CD14-positive monocyte (primary cell): Measurements from ENCODE around the gene GDF10. TPM values are rescaled to one million over a fixed set of nuclear protein-coding genes. Genes with fewer than 3 reads are reported as not detected.

Experiments used
- DNase-seq, 3 donors: peaks; one replicate each; pipeline ENCODE4 v3.0.0-alpha.2; 2011 to 2022
- H2AFZ ChIP-seq: 2 replicates; pipeline ENCODE4 v1.6.0; 2012; ENCODE audit warnings: mild to moderate bottlenecking, low read depth, low read length, inconsistent platforms; ENCODE audit not compliant: insufficient read depth, poor library complexity, severe bottlenecking
- H3K27ac ChIP-seq, 2 donors: 1 replicate in 1 of 2; 2 replicates in 1 of 2; pipeline ENCODE4 v1.5.1; 2012 to 2013; ENCODE audit warnings: low read length in 2 of 2, control low read depth in 1 of 2, inconsistent platforms in 1 of 2, low read depth in 1 of 2, mild to moderate bottlenecking in 1 of 2
- H3K27me3 ChIP-seq, 2 donors: one replicate each; pipeline versions ENCODE4 v1.6.0 to v1.6.1; 2011 to 2013; ENCODE audit warnings: low read length in 2 of 2; ENCODE audit not compliant: control insufficient read depth in 2 of 2, insufficient read depth in 2 of 2
- H3K36me3 ChIP-seq, 2 donors: replicated peaks in 1 of 2; 1 replicate in 1 of 2; 2 replicates in 1 of 2; pipeline versions ENCODE4 v1.5.1 to v1.6.1; 2012 to 2013; ENCODE audit warnings: low read length in 2 of 2, control low read depth in 1 of 2, inconsistent platforms in 1 of 2, mild to moderate bottlenecking in 1 of 2; ENCODE audit not compliant: insufficient read depth in 2 of 2, control insufficient read depth in 1 of 2
- H3K4me1 ChIP-seq, 2 donors: 1 replicate in 1 of 2; 2 replicates in 1 of 2; pipeline versions ENCODE4 v1.5.1 to v1.6.1; 2012 to 2013; ENCODE audit warnings: low read length in 2 of 2, control low read depth in 1 of 2, inconsistent platforms in 1 of 2, mild to moderate bottlenecking in 1 of 2, moderate library complexity in 1 of 2; ENCODE audit not compliant: insufficient read depth in 2 of 2, control insufficient read depth in 1 of 2
- H3K4me2 ChIP-seq: replicated peaks from 2 replicates; pipeline ENCODE3; 2012; ENCODE audit warnings: low read length, moderate library complexity, mild to moderate bottlenecking; ENCODE audit not compliant: poor library complexity, severe bottlenecking; ENCODE audit errors: extremely low read depth
- H3K4me3 ChIP-seq, 3 experiments: fragments of 200-600 bp in 1 of 3; sonication (generic) in 1 of 3; replicated peaks in 1 of 3; 1 replicate in 2 of 3; 2 replicates in 1 of 3; pipeline ENCODE4 v1.5.1; 2011 to 2013; ENCODE audit warnings: low read length in 3 of 3, mild to moderate bottlenecking in 3 of 3, control low read depth in 2 of 3, low read depth in 2 of 3, inconsistent platforms in 1 of 3, moderate library complexity in 1 of 3
- H3K79me2 ChIP-seq: 2 replicates; pipeline ENCODE4 v1.6.0; 2012; ENCODE audit warnings: mild to moderate bottlenecking, control low read depth, inconsistent platforms, low read length, moderate library complexity; ENCODE audit not compliant: insufficient read depth
- H3K9ac ChIP-seq: 2 replicates; pipeline ENCODE4 v1.6.0; 2017; ENCODE audit warnings: low read length, mild to moderate bottlenecking; ENCODE audit not compliant: insufficient read depth, poor library complexity, severe bottlenecking
- H3K9me3 ChIP-seq, 2 donors: replicated peaks in 1 of 2; 1 replicate in 1 of 2; 2 replicates in 1 of 2; pipeline versions ENCODE4 v1.5.1 to v1.6.1; 2012 to 2013; ENCODE audit warnings: low read length in 2 of 2, control low read depth in 1 of 2; ENCODE audit not compliant: control insufficient read depth in 1 of 2, insufficient read depth in 1 of 2
- H4K20me1 ChIP-seq: 2 replicates; pipeline ENCODE4 v1.6.0; 2012; ENCODE audit warnings: mild to moderate bottlenecking, low read length, control low read depth, moderate library complexity; ENCODE audit not compliant: insufficient read depth
- H3K27ac Mint-ChIP-seq, 7 donors: one replicate each; pipeline ENCODE4 v1.8.0; 2020; ENCODE audit warnings: mild to moderate bottlenecking in 7 of 7, mixed read lengths in 7 of 7, moderate library complexity in 6 of 7, inconsistent platforms in 2 of 7
- H3K27me3 Mint-ChIP-seq, 3 donors: one replicate each; pipeline ENCODE4 v1.8.0; 2021 to 2022; ENCODE audit warnings: low read depth in 3 of 3, mild to moderate bottlenecking in 3 of 3, mixed read lengths in 3 of 3, moderate library complexity in 3 of 3, inconsistent platforms in 1 of 3
- H3K36me3 Mint-ChIP-seq, 2 donors: one replicate each; pipeline ENCODE4 v1.8.0; 2020; ENCODE audit warnings: mixed read lengths in 2 of 2, inconsistent platforms in 1 of 2, mild to moderate bottlenecking in 1 of 2
- H3K4me1 Mint-ChIP-seq: one replicate; pipeline ENCODE4 v1.8.0; 2020; ENCODE audit warnings: mild to moderate bottlenecking, mixed read lengths
- H3K4me3 Mint-ChIP-seq, 2 donors: one replicate each; pipeline ENCODE4 v1.8.0; 2020; ENCODE audit warnings: mild to moderate bottlenecking in 2 of 2, mixed read lengths in 2 of 2, moderate library complexity in 1 of 2
- H3K9me3 Mint-ChIP-seq, 7 donors: one replicate each; pipeline ENCODE4 v1.8.0; 2020 to 2022; ENCODE audit warnings: mixed read lengths in 7 of 7, mild to moderate bottlenecking in 6 of 7, moderate library complexity in 6 of 7, inconsistent platforms in 2 of 7
- CTCF ChIP-seq: fragments of 200-600 bp; IDR thresholded peaks from one replicate; pipeline ENCODE4 v1.8.0; 2022; ENCODE audit warnings: antibody characterized with exemption, mild to moderate bottlenecking
- WGBS: methylation state at CpG from one replicate; pipeline ENCODE4 v1.1.5; 2013; ENCODE audit warnings: missing lambda C conversion rate; ENCODE audit not compliant: insufficient coverage; 5-methylcytosine and 5-hydroxymethylcytosine counted together
- intact Hi-C, 2 donors: fragments of 100-400 bp; cut with micrococcal nuclease; formaldehyde crosslinking; loops; one replicate each; pipeline versions ENCODE4 v1.15.0 to v1.15.1; 2023
- polyA plus RNA-seq, 3 donors: library from polyadenylated mRNA; depleted of rRNA in 1 of 3; unstranded in 2 of 3; stranded (reverse) in 1 of 3; fragments of 300-500 nt in 2 of 3; fragments of >200 nt in 1 of 3; fragmentation: Illumina TruSeq in 2 of 3; gene quantifications; 1 replicate in 2 of 3; 2 replicates in 1 of 3; pipeline ENCODE4 v1.2.3, GENCODE V29; 2012 to 2021

GDF10 gene
- polyA plus RNA-seq, 3 donors = not detected

GRCh38 chr10:47349941-47350371 is 50.0 kb downstream of the GDF10 start:
- no peak for DNase-seq
- H3K4me3 Mint-ChIP-seq = no peak overlapping the region
- H3K36me3 ChIP-seq = no peaks in the 10 kb centered on the region
- no peak overlapping the region for H3K9ac ChIP-seq
- WGBS = 97% methylated on average over 31 of the region's 31 CpGs
- TF ChIP-seq CTCF = no peak
- no peaks in the 10 kb centered on the region for H3K36me3 Mint-ChIP-seq
- no peaks in the 10 kb centered on the region for H3K4me1 Mint-ChIP-seq
- H3K79me2 ChIP-seq = no peaks in the 10 kb centered on the region
- H3K4me2 ChIP-seq = no peak overlapping the region
- no peaks in the 10 kb centered on the region for H3K27me3 ChIP-seq
- intact Hi-C loops = no loop called here
- no peaks in the 10 kb centered on the region for H3K9me3 Mint-ChIP-seq
- H3K9me3 ChIP-seq = no peaks in the 10 kb centered on the region
- H2AFZ ChIP-seq = no peak overlapping the region
- H3K4me1 ChIP-seq = no peaks in the 10 kb centered on the region
- no peaks in the 10 kb centered on the region for H4K20me1 ChIP-seq
- no peak overlapping the region for H3K27ac ChIP-seq
- H3K27me3 Mint-ChIP-seq = peaks cover 0 to 6% (median 3%) of the 10 kb centered on the region in 3 donors
- H3K27ac Mint-ChIP-seq = no peak overlapping the region
- H3K4me3 ChIP-seq = no peak overlapping the region

DNA sequence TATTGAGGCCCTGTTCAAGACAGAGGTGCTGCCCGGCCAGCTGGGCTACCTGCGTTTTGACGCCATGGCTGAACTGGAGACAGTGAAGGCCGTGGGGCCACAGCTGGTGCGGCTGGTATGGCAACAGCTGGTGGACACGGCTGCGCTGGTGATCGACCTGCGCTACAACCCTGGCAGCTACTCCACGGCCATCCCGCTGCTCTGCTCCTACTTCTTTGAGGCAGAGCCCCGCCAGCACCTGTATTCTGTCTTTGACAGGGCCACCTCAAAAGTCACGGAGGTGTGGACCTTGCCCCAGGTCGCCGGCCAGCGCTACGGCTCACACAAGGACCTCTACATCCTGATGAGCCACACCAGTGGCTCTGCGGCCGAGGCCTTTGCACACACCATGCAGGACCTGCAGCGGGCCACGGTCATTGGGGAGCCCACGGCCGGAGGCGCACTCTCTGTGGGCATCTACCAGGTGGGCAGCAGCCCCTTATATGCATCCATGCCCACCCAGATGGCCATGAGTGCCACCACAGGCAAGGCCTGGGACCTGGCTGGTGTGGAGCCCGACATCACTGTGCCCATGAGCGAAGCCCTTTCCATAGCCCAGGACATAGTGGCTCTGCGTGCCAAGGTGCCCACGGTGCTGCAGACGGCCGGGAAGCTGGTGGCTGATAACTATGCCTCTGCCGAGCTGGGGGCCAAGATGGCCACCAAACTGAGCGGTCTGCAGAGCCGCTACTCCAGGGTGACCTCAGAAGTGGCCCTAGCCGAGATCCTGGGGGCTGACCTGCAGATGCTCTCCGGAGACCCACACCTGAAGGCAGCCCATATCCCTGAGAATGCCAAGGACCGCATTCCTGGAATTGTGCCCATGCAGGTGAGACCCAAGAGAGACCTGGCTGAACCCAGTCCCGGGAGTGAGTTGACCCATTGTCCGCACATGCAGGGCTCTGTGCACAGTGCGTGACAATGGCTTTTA is 51.0 kb downstream of the GDF10 start:
- Mint-ChIP-seq H3K27ac (no peak overlapping the region), H3K36me3 (no peaks in the 10 kb centered on the region), H3K4me1 (no peaks in the 10 kb centered on the region), H3K9me3 (no peaks in the 10 kb centered on the region), H3K27me3 (peaks cover 0 to 4% (median 3%) of the 10 kb centered on the region in 3 donors), H3K4me3 (no peak overlapping the region)
- no peak for TF ChIP-seq CTCF
- Histone ChIP-seq H3K9ac (no peak overlapping the region), H3K27ac (no peak overlapping the region), H3K79me2 (no peaks in the 10 kb centered on the region), H4K20me1 (no peaks in the 10 kb centered on the region), H3K4me2 (no peak overlapping the region), H3K9me3 (no peaks in the 10 kb centered on the region), H3K27me3 (no peaks in the 10 kb centered on the region), H3K4me3 (no peak overlapping the region), H2AFZ (no peak overlapping the region), H3K36me3 (no peaks in the 10 kb centered on the region), H3K4me1 (no peaks in the 10 kb centered on the region)
- no peak for DNase-seq
- 95% methylated on average over 39 of the region's 39 CpGs for WGBS
- intact Hi-C loops = no loop called here
